ENCODE data around the gene ZNF786. TPM values are rescaled to one million over a fixed set of nuclear protein-coding genes. Genes with fewer than 3 reads are reported as not detected.

ZNF786 gene
- total RNA-seq, 1 experiment from 2014 or later, result 10.1 TPM

GRCh38 chr7:149050941-149051340, 39.6 kb downstream of the ZNF786 start:
- Histone ChIP-seq H3K27ac (ENCODE audit: low read length) (no peak overlapping the region), H3K36me3 (ENCODE audit: control insufficient read depth, insufficient read depth, low read length) (no peaks in the 10 kb centered on the region), H3K4me1 (ENCODE audit: control insufficient read depth, insufficient read depth, low read length) (no peaks in the 10 kb centered on the region), H3K4me3 (ENCODE audit: low read depth in 2 of 2, low read length in 2 of 2) (no peak overlapping the region), H3K9me3 (ENCODE audit: control insufficient read depth, insufficient read depth, low read depth, low read length) (no peaks in the 10 kb centered on the region), H3K27me3 (ENCODE audit: control insufficient read depth, insufficient read depth, low read length) (no peaks in the 10 kb centered on the region)
- no TSS peak for BruUV-seq (replicated peaks)
- POLR2A ChIA-PET, result interaction anchor here (0.5 kb wide), 1 partner anchor 9 kb away, joined by 8 read pairs; no protein-coding TSS in a partner anchor
- DNase-seq (ENCODE audit: low read depth, low spot score) (no peak), ATAC-seq (no peak; the same call in 1 of the 2 replicates)
- CTCF ChIA-PET, result no interaction called here
- intact Hi-C loops (cut with micrococcal nuclease; ENCODE audit: unreplicated experiment) (no loop called here), in situ Hi-C loops (cut with HindIII; ENCODE audit: low pct_unique_long_range_greater_than_20kb, low sequenced_read_pairs) (no loop called here)
- TF ChIP-seq, protein P1, sequence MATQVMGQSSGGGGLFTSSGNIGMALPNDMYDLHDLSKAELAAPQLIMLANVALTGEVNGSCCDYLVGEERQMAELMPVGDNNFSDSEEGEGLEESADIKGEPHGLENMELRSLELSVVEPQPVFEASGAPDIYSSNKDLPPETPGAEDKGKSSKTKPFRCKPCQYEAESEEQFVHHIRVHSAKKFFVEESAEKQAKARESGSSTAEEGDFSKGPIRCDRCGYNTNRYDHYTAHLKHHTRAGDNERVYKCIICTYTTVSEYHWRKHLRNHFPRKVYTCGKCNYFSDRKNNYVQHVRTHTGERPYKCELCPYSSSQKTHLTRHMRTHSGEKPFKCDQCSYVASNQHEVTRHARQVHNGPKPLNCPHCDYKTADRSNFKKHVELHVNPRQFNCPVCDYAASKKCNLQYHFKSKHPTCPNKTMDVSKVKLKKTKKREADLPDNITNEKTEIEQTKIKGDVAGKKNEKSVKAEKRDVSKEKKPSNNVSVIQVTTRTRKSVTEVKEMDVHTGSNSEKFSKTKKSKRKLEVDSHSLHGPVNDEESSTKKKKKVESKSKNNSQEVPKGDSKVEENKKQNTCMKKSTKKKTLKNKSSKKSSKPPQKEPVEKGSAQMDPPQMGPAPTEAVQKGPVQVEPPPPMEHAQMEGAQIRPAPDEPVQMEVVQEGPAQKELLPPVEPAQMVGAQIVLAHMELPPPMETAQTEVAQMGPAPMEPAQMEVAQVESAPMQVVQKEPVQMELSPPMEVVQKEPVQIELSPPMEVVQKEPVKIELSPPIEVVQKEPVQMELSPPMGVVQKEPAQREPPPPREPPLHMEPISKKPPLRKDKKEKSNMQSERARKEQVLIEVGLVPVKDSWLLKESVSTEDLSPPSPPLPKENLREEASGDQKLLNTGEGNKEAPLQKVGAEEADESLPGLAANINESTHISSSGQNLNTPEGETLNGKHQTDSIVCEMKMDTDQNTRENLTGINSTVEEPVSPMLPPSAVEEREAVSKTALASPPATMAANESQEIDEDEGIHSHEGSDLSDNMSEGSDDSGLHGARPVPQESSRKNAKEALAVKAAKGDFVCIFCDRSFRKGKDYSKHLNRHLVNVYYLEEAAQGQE (IDR thresholded peaks at IDR 0.05; ENCODE audit: insufficient read depth in 1 of 2, low read depth in 2 of 2, low read length in 1 of 2), result no peak
- TF ChIP-seq SIN3A (IDR thresholded peaks at IDR 0.05; ENCODE audit: borderline replicate concordance, insufficient read depth, low read depth, low read length), result no peak
- no peak for TF ChIP-seq POLR2AphosphoS5 (IDR thresholded peaks at IDR 0.05; ENCODE audit: low read depth, low read length)

DNA sequence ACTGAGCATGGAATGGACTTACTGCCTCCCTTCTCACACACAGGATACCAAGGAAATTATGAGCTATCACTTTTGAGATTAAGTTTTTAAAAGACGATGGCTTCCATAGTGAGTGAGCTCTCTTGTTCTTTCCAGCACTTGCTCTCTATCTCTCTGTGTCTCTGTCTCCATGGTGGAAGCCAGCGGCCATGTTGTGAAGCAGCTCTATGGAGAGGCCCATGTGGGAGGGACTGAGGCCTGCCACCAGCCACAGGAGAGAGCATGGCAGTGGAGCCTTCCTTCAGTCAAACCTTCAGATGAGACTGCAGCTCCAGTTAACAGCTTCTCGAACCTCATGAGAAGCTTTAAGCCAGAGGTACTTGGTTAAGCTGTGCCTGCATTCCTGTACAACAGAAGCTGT, 41.7 kb downstream of the ZNF786 start:
- Histone ChIP-seq H3K4me1 (ENCODE audit: control insufficient read depth, insufficient read depth, low read length) (no peaks in the 10 kb centered on the region), H3K4me3 (ENCODE audit: low read depth in 2 of 2, low read length in 2 of 2) (no peak overlapping the region), H3K36me3 (ENCODE audit: control insufficient read depth, insufficient read depth, low read length) (no peaks in the 10 kb centered on the region), H3K27ac (ENCODE audit: low read length) (no peak overlapping the region), H3K27me3 (ENCODE audit: control insufficient read depth, insufficient read depth, low read length) (no peaks in the 10 kb centered on the region), H3K9me3 (ENCODE audit: control insufficient read depth, insufficient read depth, low read depth, low read length) (no peaks in the 10 kb centered on the region)
- ChIA-PET CTCF (no interaction called here), POLR2A (no interaction called here)
- no peak for TF ChIP-seq CTCF (IDR thresholded peaks at IDR 0.05)
- no peak for TF ChIP-seq POLR2AphosphoS5 (IDR thresholded peaks at IDR 0.05; ENCODE audit: low read depth, low read length)
- no peak for TF ChIP-seq TCF7L2 (IDR thresholded peaks at IDR 0.05; ENCODE audit: low read depth, low read length)
- TF ChIP-seq, protein P1 (IDR thresholded peaks at IDR 0.05; ENCODE audit: insufficient read depth in 1 of 2, low read depth in 2 of 2, low read length in 1 of 2), result no peak
- no peak for TF ChIP-seq SIN3A (IDR thresholded peaks at IDR 0.05; ENCODE audit: borderline replicate concordance, insufficient read depth, low read depth, low read length)
- DNase-seq (ENCODE audit: low read depth, low spot score) (no peak), ATAC-seq (no peak)
- intact Hi-C loops (cut with micrococcal nuclease; ENCODE audit: unreplicated experiment), result no loop called here
- BruUV-seq (replicated peaks), result no TSS peak
- in situ Hi-C loops (cut with HindIII; ENCODE audit: low pct_unique_long_range_greater_than_20kb, low sequenced_read_pairs), result no loop called here
